Hematopoietic multipotent progenitor cell treated with erythropoietin and hydrocortisone succinate and interleukin-3 and kit ligand, for 6 days (in vitro differentiated cells): ENCODE results near the gene ATOSB.
"Not testable (repeated sequence)": the region's sequence is repeated elsewhere in the genome, so short reads cannot be mapped to it uniquely, and the experiment has no call there.

Experiments used
- DNase-seq: peaks from one replicate; pipeline ENCODE4 v3.0.0-alpha.2; 2015

The ATOSB gene, protein sequence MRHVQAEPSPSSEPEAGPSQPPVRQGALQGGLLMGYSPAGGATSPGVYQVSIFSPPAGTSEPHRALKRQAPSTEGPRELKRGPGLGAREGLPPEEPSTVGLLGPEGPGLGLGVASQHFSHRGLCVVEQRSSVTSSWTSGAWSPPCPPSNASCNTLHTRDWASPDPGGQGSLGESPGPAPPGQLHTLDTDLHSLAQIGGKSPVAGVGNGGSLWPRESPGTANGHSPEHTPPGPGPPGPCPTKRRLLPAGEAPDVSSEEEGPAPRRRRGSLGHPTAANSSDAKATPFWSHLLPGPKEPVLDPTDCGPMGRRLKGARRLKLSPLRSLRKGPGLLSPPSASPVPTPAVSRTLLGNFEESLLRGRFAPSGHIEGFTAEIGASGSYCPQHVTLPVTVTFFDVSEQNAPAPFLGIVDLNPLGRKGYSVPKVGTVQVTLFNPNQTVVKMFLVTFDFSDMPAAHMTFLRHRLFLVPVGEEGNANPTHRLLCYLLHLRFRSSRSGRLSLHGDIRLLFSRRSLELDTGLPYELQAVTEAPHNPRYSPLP

DNA sequence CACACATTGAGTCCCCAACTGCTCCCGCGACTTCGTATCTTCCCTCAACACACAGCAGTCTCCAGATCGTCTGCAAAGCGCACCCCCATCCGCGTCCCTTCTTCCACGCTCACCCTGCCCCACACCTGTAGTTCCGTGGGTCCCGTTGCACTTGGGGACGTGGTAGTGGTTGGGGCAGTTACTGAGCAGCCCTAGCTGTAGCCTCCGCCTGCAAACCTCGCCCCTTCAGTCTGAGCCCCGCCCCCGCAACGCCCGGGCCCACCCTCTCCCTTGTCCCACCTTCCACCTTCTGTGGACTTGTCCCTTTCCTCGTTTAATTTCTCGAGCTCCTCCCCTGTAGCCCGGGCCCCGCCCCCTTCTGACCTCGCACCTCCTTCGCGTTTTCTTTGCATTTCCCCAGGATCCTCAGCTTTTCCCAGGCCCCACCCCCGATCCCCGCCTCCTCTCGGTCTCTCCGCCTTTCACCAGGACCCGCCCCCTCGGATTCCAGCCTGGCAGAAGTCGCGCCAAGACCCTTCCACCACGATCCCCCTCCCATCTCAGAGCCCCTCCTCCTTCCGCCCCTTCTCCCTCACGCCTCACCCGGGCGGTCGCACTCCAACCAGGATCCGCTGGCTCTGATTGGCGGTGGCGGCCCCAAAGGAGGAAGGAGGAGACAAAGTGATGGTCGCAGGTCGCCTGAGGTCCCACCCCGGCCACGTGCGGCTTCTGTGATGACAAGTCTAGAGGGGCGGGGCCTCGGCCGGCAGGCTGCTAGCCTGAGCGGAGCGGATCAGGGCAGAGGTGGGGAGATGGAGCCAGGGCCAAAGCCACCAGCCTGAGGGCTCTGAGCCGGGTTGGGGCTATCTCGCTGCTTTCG is at the start of gene ATOSB:
ATOSB (minus strand) TSS at position 183 of the 859 bp plus-strand sequence. CDS start 7,588 bp downstream, outside the sequence.
- peak; percentile 98 for DNase-seq

DNA sequence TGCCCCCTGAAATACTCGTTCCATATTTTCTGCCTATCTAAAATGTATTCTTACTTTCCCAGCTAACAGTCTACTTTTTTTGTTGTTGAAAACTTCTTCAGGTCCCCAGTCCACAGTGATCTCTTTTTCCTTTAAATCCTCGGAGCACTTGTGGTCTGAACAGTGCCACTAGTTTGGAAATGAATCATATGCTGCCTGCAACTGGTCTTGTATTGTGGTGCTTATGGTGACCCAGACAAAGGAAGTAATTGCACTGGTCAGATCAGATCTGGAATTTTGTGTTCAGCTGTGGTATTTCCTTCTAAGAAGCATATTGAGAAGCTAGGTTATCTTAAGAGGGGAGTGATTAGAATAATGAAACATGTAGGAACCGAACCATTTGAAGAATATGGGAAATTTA is 49.0 kb upstream of the ATOSB start:
- DNase-seq = no peak

DNA sequence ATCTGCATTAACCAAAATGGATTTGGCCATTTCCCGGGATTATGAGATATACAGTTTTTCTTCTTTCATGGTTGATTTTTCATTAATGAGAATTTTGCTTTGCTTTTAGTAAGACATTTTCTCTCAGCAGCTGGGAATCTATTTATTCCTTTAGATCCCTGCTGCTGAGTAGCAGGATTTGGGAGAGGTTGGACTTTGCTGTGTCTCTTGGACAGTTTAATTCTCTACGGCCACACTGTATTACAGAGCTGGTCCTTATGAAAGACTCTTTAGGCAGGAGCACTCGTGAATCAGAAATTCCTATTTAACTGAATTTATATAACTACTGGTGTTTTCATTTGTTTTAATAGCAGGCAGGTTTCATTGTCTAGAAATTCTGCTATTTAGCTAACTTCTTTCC is 47.8 kb upstream of the ATOSB start:
- no peak for DNase-seq

DNA sequence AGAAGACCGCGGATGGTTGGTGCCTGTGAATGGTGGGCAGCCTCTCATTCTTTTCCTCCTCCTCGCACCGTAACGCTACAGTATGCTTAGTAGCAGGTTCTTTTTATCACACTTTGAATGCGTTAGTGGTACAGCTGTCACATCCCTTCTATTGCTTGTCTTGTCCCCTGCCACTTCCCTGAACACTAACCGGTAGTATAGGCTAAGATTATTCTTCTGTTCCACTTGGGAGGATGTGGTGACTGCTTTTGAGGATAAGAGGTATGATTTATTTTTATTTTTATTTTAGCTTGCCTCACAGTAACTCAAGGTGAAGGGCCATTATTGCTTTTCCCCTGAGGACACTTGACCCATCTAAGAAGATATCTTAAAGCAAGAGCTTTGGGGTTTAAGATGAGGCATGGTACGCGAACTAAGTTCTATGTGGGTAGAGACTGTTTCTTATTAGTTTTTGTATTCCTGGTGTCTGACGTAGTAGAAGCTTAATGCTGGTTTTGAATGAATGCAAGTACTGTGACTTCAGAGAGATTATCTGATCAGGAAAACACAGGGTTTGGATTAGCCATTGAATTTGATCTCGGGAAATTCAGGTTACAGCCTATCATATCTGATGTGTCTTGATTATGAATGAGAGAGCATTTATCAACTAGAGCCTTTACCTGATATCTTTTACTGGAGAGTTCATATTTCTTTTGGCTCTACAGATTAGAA is 47.1 kb upstream of the ATOSB start:
- no peak for DNase-seq

DNA sequence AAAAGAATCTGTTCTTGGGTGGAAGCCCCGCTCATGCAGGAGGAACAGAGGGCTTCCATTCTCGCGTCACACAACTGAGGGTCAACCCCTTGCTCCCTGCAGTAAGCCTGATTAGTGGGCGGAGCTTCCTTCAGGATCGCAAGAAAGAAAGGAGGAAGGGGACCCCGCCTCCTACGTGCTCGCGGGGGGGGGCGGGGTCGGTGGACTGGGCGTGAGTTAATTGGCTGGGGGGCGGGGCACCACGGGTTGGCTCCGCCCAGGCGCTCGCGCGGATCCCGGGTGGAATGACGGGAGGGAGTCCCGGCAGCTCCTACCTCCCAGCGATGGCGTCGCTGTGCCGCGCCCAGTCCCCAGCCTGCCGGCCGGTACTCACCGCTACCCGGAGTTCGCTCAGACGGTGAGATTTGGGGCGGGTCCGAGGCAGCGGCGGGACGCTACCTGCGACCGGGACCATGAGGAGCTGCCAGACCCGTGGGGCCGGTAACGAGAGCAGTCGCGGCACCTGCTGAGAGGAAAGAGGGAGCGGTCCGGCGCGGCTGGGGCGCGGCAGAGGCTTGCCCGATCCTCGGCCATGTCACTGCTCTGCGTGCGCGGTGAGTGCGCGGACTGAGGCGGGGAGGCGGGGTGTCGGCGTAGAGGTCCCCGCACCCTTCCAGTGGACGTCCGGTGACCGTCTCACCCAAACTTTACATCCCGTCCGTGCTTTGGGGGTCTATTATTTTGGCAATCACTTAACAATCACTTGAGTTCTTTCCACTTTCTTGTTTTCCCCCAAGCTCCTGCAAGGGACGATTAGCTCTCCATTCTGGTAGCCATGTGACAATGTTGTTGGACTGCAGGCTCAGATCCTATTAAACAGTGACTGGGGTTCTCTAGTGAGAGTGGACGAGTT is 46.3 kb upstream of the ATOSB start, which contains the start of gene UNC13B:
UNC13B (plus strand) TSS at position 297 of the 892 bp plus-strand sequence; CDS start at position 572, 275 bp downstream.
- peak; percentile 96 for DNase-seq

DNA sequence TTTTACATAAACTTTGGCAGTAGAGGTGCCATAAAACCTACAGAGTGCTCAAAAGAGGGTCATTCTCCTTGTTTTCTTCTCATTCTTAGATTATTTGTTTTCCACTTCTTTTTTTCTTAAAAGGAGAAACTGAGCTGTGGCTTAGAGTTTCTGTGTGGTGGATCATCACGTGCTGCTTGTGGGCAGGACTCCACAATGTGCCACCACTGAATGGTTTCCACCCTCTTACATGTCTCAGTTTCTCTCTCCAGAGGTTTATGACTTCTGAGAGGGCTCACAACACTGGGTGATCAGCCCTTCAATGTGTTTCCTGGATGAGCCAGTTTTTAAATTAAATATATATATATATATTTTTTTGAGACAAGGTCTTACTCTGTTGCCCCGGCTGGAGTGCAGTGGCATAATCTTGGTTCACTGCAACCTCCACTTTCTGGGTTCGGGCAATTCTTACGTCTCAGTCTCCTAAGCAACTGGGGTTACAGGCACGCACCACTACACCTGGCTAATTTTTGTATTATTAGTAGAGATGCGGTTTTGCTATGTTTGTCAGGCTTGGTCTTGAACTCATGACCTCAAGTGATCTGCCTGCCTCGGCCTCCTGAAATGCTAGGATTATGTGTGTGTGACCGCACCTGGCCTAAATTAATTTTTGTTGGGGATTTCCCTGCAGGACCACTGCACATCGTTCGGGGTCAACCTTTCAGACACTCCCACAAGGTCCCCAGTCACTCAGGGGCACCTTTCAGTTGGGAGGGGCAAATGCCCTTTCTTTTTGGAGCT is 43.0 kb upstream of the ATOSB start:
- DNase-seq = no peak

DNA sequence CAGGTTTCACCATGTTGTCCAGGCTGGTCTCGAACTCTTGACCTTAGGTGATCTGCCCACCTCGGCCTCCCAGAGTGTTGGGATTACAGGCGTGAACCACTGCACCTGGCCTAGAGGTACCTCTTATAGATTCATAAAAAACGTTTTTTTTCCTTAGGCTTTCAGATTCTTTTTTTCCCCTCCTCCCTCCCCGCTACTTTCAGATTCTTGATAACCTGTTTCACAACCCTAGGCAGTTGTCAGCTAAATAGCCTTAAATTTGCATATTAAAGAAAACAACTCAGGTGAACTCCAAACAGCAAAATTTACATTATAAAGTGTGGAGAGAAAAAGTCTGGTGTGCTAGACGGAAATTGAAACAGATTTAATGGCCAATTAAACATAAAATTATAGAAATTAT is 42.2 kb upstream of the ATOSB start:
- not testable (repeated sequence) for DNase-seq

DNA sequence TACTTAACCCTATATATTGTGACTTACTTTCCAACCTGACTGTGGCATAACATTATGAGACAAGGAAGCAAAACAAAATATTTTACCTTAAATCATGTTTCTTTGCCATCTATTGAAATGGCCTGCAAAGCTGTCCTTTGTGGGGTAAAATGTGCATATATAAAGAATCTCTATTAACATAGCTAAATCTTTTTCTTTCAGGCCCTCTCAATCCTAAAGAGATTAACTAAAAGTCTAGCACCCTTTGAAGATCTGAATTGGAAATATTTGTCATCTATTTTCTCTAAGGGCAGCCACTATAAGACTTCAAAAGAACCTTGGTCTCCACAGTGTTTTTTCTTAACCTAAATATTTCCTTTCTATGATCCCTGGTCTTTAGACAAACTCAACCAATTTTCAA is 41.1 kb upstream of the ATOSB start:
- DNase-seq = no peak

DNA sequence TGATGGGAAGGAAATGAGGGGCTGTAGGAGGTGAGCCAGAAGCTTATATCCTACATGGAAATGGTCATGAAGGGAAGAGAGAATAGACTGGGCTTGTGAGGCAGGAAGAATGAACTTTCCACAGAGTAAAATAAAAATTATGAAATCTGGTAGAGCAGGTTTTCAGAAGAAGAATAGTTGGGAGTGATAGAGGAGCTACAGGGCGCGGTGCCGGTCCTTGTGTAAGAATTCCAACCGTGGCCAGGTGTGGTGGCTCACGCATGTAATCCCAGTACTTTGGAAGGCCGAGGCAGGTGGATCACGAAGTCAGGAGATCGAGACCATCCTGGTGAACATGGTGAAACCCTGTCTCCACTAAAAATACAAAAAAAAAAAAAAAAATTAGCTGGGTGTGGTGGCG is 37.3 kb upstream of the ATOSB start:
- no peak for DNase-seq

DNA sequence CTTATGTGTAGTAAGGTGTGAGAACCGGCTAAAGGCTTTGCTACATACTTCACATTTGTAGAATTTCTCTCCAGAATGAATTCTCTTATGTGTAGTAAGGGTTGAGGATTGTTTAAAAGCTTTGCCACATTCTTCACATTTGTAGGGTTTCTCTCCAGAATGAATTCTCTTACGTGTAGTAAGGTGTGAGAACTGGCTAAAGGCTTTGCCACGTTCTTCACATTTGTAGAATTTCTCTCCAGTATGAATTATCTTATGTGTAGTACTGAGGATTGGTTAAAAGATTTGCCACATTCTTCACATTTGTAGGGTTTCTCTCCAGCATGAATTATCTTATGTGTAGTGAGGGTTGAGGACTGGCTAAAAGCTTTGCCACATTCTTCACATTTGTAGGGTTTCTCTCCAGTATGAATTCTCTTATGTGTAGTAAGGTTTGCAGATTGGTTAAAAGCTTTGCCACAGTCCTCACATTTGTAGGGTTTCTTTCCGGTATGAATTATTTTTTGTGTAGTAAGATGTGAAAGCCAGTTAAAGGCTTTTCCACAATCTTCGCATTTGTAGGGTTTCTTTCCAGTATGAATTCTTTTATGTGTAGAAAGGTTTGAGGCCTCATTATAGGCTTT is 32.4 kb upstream of the ATOSB start:
- DNase-seq = not testable (repeated sequence)

DNA sequence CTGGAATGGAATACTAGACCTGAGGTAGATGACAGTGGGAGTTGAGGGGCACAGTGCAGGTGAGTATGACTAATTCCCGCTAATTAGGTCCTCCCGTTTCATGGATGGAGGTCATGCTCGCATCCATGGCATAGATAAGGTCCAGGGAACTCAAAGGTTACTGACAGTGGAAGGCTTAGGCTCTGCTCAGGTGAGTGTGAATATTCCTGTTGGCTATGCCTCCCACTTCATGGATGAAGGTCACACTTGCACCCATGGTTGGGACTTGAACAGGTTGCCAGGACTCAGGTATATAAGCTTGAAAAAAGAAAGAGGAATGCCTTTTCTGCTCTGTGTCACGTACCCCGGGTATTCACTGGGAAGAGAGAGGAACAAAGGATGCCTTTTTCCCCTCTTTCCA is 26.4 kb upstream of the ATOSB start:
- no peak for DNase-seq

DNA sequence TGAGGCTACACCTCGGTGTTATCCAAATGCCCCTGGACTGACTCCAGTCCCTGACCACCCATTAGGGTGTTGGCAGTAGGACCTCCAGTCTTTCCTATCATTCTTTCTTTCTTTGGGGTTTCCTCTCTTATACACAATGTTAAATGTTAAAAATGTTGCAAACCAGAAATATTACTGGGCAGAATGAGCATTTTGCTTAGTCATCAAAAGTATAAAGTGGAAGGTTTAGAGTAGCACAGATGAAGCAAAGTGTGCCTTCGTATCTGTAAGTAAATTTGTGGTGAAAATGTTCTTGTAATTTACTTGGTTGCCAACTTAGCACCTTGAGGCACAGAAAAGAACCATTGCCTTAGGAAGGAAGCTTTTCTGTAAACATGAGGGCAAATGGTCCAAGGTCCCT is 24.4 kb upstream of the ATOSB start:
- DNase-seq = no peak

DNA sequence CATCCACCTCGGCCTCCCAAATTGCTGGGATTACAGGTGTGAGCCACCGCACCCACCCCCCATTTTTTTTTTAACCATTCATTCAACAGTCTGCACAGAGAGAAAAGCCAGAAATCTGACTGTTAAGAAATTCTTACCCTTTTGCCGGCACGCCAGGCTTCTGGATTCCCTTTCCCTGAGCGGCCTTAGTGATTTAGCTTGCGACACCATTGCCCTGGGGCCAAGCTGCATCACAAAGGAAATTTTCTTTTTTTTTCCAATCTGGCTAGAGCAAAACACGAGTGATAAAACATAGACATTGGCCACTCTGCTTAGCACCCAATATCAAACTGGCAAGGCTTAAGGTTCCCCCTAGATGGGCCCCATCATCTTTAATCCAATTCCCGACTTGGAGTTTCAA is 21.2 kb upstream of the ATOSB start:
- no peak for DNase-seq

DNA sequence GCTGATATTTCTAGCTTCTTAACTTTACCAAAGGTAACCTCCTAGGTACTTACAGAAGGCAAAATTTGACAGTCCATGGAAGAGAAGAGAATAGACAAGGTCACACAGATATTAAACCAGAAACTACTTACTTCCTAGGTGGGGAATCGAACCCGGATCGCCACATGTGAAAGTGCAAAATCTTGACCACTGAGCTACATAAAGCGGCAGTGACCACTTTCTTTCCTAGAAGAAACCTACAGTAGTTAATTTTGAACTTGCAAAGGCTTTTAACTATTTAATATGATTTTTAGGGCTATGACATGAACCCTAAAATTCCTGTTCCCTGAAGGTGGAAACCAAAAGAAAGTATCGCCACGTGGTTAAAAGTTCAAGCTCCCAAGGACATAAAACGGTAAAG is 20.3 kb upstream of the ATOSB start:
- no peak for DNase-seq

DNA sequence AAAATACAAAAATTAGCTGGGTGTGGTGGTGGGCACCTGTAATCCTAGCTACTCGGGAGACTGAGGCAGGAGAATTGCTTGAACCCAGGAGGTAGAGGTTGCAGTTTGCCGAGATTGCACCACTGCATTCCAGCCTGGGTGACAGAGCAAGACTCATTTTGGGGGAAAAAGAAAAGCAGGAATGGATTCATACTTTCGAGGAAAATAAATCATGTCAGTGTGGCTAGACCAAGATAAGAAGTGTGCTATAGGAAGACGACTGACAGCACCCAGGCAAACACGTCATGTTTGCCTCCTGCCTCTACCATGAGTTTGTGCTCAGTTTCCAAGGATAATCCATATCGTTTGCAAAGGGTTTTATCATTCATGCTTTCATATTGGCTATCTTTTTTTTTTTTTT is 19.3 kb upstream of the ATOSB start:
- DNase-seq = no peak

DNA sequence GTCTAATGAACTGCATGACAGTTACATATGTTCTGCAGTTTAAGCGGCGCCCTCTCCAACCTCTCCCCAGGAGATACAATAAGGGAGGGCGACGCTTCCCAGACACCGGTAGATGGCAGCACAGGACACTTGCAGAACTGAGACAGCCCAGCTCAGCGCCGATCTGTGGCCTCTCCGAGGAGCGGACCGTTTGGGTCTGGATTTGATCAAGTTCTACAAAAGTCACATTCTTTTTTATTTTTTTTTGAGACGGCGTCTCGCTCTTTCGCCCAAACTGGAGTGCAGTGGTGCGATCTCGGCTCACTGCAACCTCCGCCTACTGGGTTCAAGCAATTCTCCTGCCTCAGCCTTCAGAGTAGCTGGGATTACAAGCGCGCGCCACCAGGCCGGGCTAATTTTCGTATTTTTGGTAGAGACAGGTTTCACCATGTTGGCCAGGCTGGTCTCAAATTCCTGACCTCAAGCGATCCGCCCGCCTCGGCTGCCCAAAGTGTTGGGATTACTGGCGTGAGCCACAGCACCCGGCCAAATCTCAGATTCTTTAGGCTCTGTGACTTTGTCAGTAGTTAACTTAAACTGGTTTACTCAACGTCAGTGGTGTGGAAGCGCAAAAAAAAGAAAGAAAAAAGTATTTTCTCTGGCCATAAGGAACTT is 1.4 kb upstream of the ATOSB start:
- peak; percentile 97 for DNase-seq

DNA sequence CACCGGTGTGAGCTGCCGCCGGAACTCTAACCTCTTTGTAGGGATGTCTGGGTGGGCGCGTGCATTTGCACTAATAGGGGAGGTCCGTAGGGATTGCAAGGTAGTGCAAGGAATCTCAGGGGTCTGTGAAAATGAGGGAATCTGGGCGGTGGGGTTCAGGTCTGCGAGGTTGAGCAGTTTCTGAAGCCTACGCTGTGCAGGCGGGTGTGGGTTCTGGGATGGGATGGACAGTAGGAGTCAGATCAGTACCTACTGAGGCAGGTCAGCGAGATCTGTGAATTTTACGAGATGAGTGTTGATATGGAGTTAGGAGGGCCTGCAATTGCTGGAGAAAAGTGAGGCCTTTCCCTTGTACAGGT is 856 bp upstream of the ATOSB start:
- DNase-seq = no peak

DNA sequence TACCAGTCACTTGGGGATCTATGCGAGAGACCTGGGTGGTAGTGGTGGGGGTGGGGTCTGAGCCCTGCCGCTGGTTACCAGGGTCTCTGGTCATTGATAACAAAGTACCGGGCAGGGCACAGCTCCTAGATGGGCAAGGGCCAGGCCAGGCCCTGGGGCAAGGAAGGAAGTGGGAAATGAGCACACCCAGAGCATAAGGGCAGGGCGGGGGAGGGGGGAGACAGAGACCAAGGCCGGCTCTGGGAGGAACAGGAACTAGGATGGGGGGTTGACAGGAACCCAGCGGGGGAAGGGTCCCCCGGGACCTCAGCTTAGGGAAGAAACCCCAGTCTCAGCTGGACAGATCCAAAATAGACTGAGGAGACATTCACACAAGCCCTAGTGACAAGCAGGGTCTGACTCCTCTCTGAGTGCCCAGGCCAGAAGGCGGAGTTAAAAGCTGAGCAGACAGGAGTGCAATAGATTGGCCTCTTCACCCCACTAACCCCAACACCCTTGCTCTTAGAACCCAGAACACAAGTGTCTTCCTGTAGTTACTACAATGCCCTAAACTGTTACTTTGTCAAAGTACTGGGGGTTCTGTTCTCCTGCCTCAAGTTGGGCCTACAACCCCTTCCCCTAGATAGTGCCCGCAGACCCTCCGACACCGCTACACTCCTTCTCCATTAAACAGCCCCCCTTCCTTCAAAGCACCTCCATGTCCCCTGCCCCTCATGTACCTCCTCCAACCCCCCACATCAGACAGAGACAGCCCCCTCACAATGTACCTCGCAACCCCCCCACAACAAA is 628 bp downstream of the ATOSB start:
- DNase-seq = peak; percentile 79

DNA sequence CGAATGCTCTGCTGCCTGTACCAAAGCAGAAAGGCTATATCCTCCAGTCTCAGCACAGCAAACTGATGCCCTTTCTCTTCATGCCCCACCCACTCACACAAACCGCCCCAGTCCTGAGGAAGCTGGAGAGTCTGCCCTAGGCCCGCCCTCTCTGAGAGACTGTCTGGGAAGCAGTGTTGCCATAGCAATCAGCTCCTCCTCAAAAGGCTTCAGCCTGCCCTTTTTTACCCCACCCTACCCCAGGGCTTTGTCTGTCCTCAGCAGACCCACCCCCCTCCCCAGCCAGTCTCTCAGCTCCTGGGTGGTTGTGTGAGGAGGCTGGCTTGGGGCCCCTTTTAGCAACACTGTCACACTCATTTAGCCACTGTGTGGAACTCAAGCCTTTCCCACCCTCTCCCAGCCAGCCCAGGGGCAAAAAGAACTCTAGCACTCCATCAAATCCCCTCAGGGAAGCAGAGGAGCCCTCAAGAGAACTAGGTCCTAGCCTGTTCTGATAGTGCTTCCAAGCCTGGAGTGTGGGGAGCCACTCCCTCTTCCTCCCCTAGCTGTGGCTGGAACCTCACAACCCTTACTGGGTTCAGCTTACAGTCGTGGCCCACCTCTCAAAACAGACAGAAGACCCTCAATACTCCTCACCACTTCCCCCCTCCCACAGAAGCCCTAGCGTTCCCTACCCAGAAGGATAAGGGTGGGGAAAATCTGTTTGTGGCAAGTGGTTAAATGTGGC is 1.4 kb downstream of the ATOSB start:
- DNase-seq = peak; percentile 97
